ENCODE results near the gene RALGAPA2. TPM values are rescaled to one million over a fixed set of nuclear protein-coding genes. Genes with fewer than 3 reads are reported as not detected.

Gene RALGAPA2
- total and polyA plus RNA-seq, 8 donors: 9.6 to 41.7 (median 24.5) TPM

- no peak for ATAC-seq
- no peaks in the 10 kb centered on the region for H3K9me3 ChIP-seq
- no peaks in the 10 kb centered on the region for H3K27me3 ChIP-seq
- no peak overlapping the region for H3K27ac ChIP-seq
- DNase-seq: no peak
- no peak for FAIRE-seq
- WGBS, 2 donors: 85 to 93% methylated on average over 1 of the region's 1 CpG
- intact Hi-C loops (cut with DNase I): no loop called here
- no peak overlapping the region for H3K4me3 ChIP-seq
- no peaks in the 10 kb centered on the region for H3K4me1 ChIP-seq
- no peak for TF ChIP-seq CTCF (IDR thresholded peaks at IDR 0.05)
- peaks cover 0 to 26% (median 5%) of the 10 kb centered on the region in 3 donors for H3K36me3 ChIP-seq
Measured at GRCh38 chr20:20580139-20580538, 132.3 kb downstream of the RALGAPA2 start.

- intact Hi-C loops (cut with DNase I): loop anchor here in 1 of 3 donors (10.0 kb wide), 1 partner anchor 494 kb away; no protein-coding TSS in a partner anchor
- Histone ChIP-seq H3K27me3 (no peaks in the 10 kb centered on the region), H3K9me3 (no peaks in the 10 kb centered on the region), H3K4me3 (no peak overlapping the region), H3K36me3 (peaks cover 0 to 13% (median 5%) of the 10 kb centered on the region in 3 donors), H3K27ac (no peak overlapping the region), H3K4me1 (no peaks in the 10 kb centered on the region)
- FAIRE-seq (no peak), ATAC-seq (no peak), DNase-seq (no peak)
- no peak for TF ChIP-seq CTCF (IDR thresholded peaks at IDR 0.05)
- WGBS, 2 donors: 88 to 91% methylated on average over 2 of the region's 2 CpGs
Measured at GRCh38 chr20:20578838-20579237, 133.6 kb downstream of the RALGAPA2 start.

GRCh38 chr20:20573797-20574196 lies 138.6 kb downstream of the RALGAPA2 start:
- no peaks in the 10 kb centered on the region for H3K27me3 ChIP-seq
- no peak for DNase-seq
- peaks cover 0 to 12% (median 0%) of the 10 kb centered on the region in 3 donors for H3K36me3 ChIP-seq
- no peak for TF ChIP-seq CTCF (IDR thresholded peaks at IDR 0.05)
- ATAC-seq: no peak
- H3K4me1 ChIP-seq: no peaks in the 10 kb centered on the region
- 41 to 42% methylated on average over 2 of the region's 2 CpGs for WGBS, 2 donors
- no peak overlapping the region for H3K4me3 ChIP-seq
- no peaks in the 10 kb centered on the region for H3K9me3 ChIP-seq
- FAIRE-seq: no peak
- H3K27ac ChIP-seq: no peak overlapping the region
- intact Hi-C loops (cut with DNase I): loop anchor here in 1 of 3 donors (10.0 kb wide), 1 partner anchor 489 kb away; no protein-coding TSS in a partner anchor

- Histone ChIP-seq H3K27ac (no peak overlapping the region), H3K36me3 (peaks cover 0 to 12% (median 0%) of the 10 kb centered on the region in 3 donors), H3K9me3 (no peaks in the 10 kb centered on the region), H3K27me3 (no peaks in the 10 kb centered on the region), H3K4me1 (peaks cover 0 to 13% (median 13%) of the 10 kb centered on the region in 3 donors), H3K4me3 (no peak overlapping the region)
- WGBS, 2 donors: 85 to 91% methylated on average over 6 of the region's 6 CpGs
- ATAC-seq: no peak
- FAIRE-seq: no peak
- intact Hi-C loops (cut with DNase I): loop anchor here in 1 of 3 donors (10.0 kb wide), 1 partner anchor 486 kb away; no protein-coding TSS in a partner anchor
- DNase-seq: no peak
- no peak for TF ChIP-seq CTCF (IDR thresholded peaks at IDR 0.05)
Measured at GRCh38 chr20:20571068-20571780, 141.2 kb downstream of the RALGAPA2 start.

Data from pancreas (tissue), 10 donors.